CD14-positive monocyte (primary cell): Measurements from ENCODE around the gene PPP4R3A. TPM values are rescaled to one million over a fixed set of nuclear protein-coding genes. Genes with fewer than 3 reads are reported as not detected.
A peak's percentile ranks its signal among the peaks of the same experiment; 100 is the strongest.

Experiments
- DNase-seq, 3 donors: peaks; one replicate each; pipeline ENCODE4 v3.0.0-alpha.2; 2011 to 2022
- H2AFZ ChIP-seq: 2 replicates; pipeline ENCODE4 v1.6.0; 2012; ENCODE audit warnings: mild to moderate bottlenecking, low read depth, low read length, inconsistent platforms; ENCODE audit not compliant: insufficient read depth, poor library complexity, severe bottlenecking
- H3K27ac ChIP-seq, 2 donors: 1 replicate in 1 of 2; 2 replicates in 1 of 2; pipeline ENCODE4 v1.5.1; 2012 to 2013; ENCODE audit warnings: low read length in 2 of 2, control low read depth in 1 of 2, inconsistent platforms in 1 of 2, low read depth in 1 of 2, mild to moderate bottlenecking in 1 of 2
- H3K27me3 ChIP-seq, 2 donors: one replicate each; pipeline versions ENCODE4 v1.6.0 to v1.6.1; 2011 to 2013; ENCODE audit warnings: low read length in 2 of 2; ENCODE audit not compliant: control insufficient read depth in 2 of 2, insufficient read depth in 2 of 2
- H3K36me3 ChIP-seq, 2 donors: replicated peaks in 1 of 2; 1 replicate in 1 of 2; 2 replicates in 1 of 2; pipeline versions ENCODE4 v1.5.1 to v1.6.1; 2012 to 2013; ENCODE audit warnings: low read length in 2 of 2, control low read depth in 1 of 2, inconsistent platforms in 1 of 2, mild to moderate bottlenecking in 1 of 2; ENCODE audit not compliant: insufficient read depth in 2 of 2, control insufficient read depth in 1 of 2
- H3K4me1 ChIP-seq, 2 donors: 1 replicate in 1 of 2; 2 replicates in 1 of 2; pipeline versions ENCODE4 v1.5.1 to v1.6.1; 2012 to 2013; ENCODE audit warnings: low read length in 2 of 2, control low read depth in 1 of 2, inconsistent platforms in 1 of 2, mild to moderate bottlenecking in 1 of 2, moderate library complexity in 1 of 2; ENCODE audit not compliant: insufficient read depth in 2 of 2, control insufficient read depth in 1 of 2
- H3K4me2 ChIP-seq: replicated peaks from 2 replicates; pipeline ENCODE3; 2012; ENCODE audit warnings: low read length, moderate library complexity, mild to moderate bottlenecking; ENCODE audit not compliant: poor library complexity, severe bottlenecking; ENCODE audit errors: extremely low read depth
- H3K4me3 ChIP-seq, 3 experiments: fragments of 200-600 bp in 1 of 3; sonication (generic) in 1 of 3; replicated peaks in 1 of 3; 1 replicate in 2 of 3; 2 replicates in 1 of 3; pipeline ENCODE4 v1.5.1; 2011 to 2013; ENCODE audit warnings: low read length in 3 of 3, mild to moderate bottlenecking in 3 of 3, control low read depth in 2 of 3, low read depth in 2 of 3, inconsistent platforms in 1 of 3, moderate library complexity in 1 of 3
- H3K79me2 ChIP-seq: 2 replicates; pipeline ENCODE4 v1.6.0; 2012; ENCODE audit warnings: mild to moderate bottlenecking, control low read depth, inconsistent platforms, low read length, moderate library complexity; ENCODE audit not compliant: insufficient read depth
- H3K9ac ChIP-seq: 2 replicates; pipeline ENCODE4 v1.6.0; 2017; ENCODE audit warnings: low read length, mild to moderate bottlenecking; ENCODE audit not compliant: insufficient read depth, poor library complexity, severe bottlenecking
- H3K9me3 ChIP-seq, 2 donors: replicated peaks in 1 of 2; 1 replicate in 1 of 2; 2 replicates in 1 of 2; pipeline versions ENCODE4 v1.5.1 to v1.6.1; 2012 to 2013; ENCODE audit warnings: low read length in 2 of 2, control low read depth in 1 of 2; ENCODE audit not compliant: control insufficient read depth in 1 of 2, insufficient read depth in 1 of 2
- H4K20me1 ChIP-seq: 2 replicates; pipeline ENCODE4 v1.6.0; 2012; ENCODE audit warnings: mild to moderate bottlenecking, low read length, control low read depth, moderate library complexity; ENCODE audit not compliant: insufficient read depth
- H3K27ac Mint-ChIP-seq, 7 donors: one replicate each; pipeline ENCODE4 v1.8.0; 2020; ENCODE audit warnings: mild to moderate bottlenecking in 7 of 7, mixed read lengths in 7 of 7, moderate library complexity in 6 of 7, inconsistent platforms in 2 of 7
- H3K27me3 Mint-ChIP-seq, 3 donors: one replicate each; pipeline ENCODE4 v1.8.0; 2021 to 2022; ENCODE audit warnings: low read depth in 3 of 3, mild to moderate bottlenecking in 3 of 3, mixed read lengths in 3 of 3, moderate library complexity in 3 of 3, inconsistent platforms in 1 of 3
- H3K36me3 Mint-ChIP-seq, 2 donors: one replicate each; pipeline ENCODE4 v1.8.0; 2020; ENCODE audit warnings: mixed read lengths in 2 of 2, inconsistent platforms in 1 of 2, mild to moderate bottlenecking in 1 of 2
- H3K4me1 Mint-ChIP-seq: one replicate; pipeline ENCODE4 v1.8.0; 2020; ENCODE audit warnings: mild to moderate bottlenecking, mixed read lengths
- H3K4me3 Mint-ChIP-seq, 2 donors: one replicate each; pipeline ENCODE4 v1.8.0; 2020; ENCODE audit warnings: mild to moderate bottlenecking in 2 of 2, mixed read lengths in 2 of 2, moderate library complexity in 1 of 2
- H3K9me3 Mint-ChIP-seq, 7 donors: one replicate each; pipeline ENCODE4 v1.8.0; 2020 to 2022; ENCODE audit warnings: mixed read lengths in 7 of 7, mild to moderate bottlenecking in 6 of 7, moderate library complexity in 6 of 7, inconsistent platforms in 2 of 7
- WGBS: methylation state at CpG from one replicate; pipeline ENCODE4 v1.1.5; 2013; ENCODE audit warnings: missing lambda C conversion rate; ENCODE audit not compliant: insufficient coverage; 5-methylcytosine and 5-hydroxymethylcytosine counted together
- intact Hi-C, 2 donors: fragments of 100-400 bp; cut with micrococcal nuclease; formaldehyde crosslinking; loops; one replicate each; pipeline versions ENCODE4 v1.15.0 to v1.15.1; 2023
- polyA minus RNA-seq: library from RNA; depleted of rRNA, polyadenylated mRNA; stranded (reverse); fragments of >200 nt; gene quantifications from 2 replicates; pipeline ENCODE4 v1.2.3, GENCODE V29; 2012
- polyA plus RNA-seq, 3 donors: library from polyadenylated mRNA; depleted of rRNA in 1 of 3; unstranded in 2 of 3; stranded (reverse) in 1 of 3; fragments of 300-500 nt in 2 of 3; fragments of >200 nt in 1 of 3; fragmentation: Illumina TruSeq in 2 of 3; gene quantifications; 1 replicate in 2 of 3; 2 replicates in 1 of 3; pipeline ENCODE4 v1.2.3, GENCODE V29; 2012 to 2021
- total RNA-seq, 12 experiments: library from RNA in 1 of 12; stranded (reverse) in 1 of 12; fragments of 120-200 nt in 1 of 12; gene quantifications; one replicate each; pipeline ENCODE4 v1.2.4 and lab custom pipeline; 2013 to 2026; ENCODE audit warnings: mixed read lengths in 6 of 12, inconsistent platforms in 1 of 12
- TF ChIP-seq, protein P1 (sequence below): fragments of 200-600 bp; IDR thresholded peaks from one replicate; pipeline ENCODE4 v1.8.0; 2022; ENCODE audit warnings: antibody characterized with exemption, mild to moderate bottlenecking

PPP4R3A gene
- total RNA-seq (2013) = 117 TPM
- polyA plus RNA-seq (10 to 100 TPM; 31.4 to 71.0 (median 41.2) TPM), polyA minus RNA-seq (45.3 and 46.0 TPM in 2 replicates), total RNA-seq (lab: John Stamatoyannopoulos, UW) (170 to 506 (median 359) reads per million in 11 experiments)

GRCh38 chr14:91510171-91511042 is at the start of gene PPP4R3A:
PPP4R3A (minus strand) TSS chr14:91510310; CDS start chr14:91509647, 663 bp downstream.
- under 1% methylated on average over 95 of the region's 95 CpGs for WGBS
- no peaks in the 10 kb centered on the region for H3K9me3 ChIP-seq
- H2AFZ ChIP-seq = peak within 1 kb of the TSS; percentile 68
- H3K4me1 Mint-ChIP-seq = peaks cover 29% of the 10 kb centered on the region
- peaks cover 37% of the 10 kb centered on the region for H4K20me1 ChIP-seq
- peak within 1 kb of the TSS; percentile 79 to 98 (median 88) for H3K4me3 ChIP-seq
- peak within 1 kb of the TSS; percentile 98 to 99 for H3K27ac ChIP-seq
- peaks cover 4 to 16% of the 10 kb centered on the region in 2 donors for H3K36me3 Mint-ChIP-seq
- H3K36me3 ChIP-seq = peaks cover 0 to 14% of the 10 kb centered on the region in 2 donors
- peak within 1 kb of the TSS; percentile 91 for H3K4me2 ChIP-seq
- peaks cover 31 to 42% of the 10 kb centered on the region in 2 donors for H3K4me1 ChIP-seq
- peak; percentile 91 to 97 (median 96) for DNase-seq
- peak within 1 kb of the TSS; percentile 98 to 99 for H3K4me3 Mint-ChIP-seq
- peak within 1 kb of the TSS; percentile 99 to 100 (median 100) for H3K27ac Mint-ChIP-seq
- H3K27me3 Mint-ChIP-seq = no peaks in the 10 kb centered on the region
- H3K79me2 ChIP-seq = peaks cover 52% of the 10 kb centered on the region
- H3K9ac ChIP-seq = peak within 1 kb of the TSS; percentile 100
- intact Hi-C loops = no loop called here
- no peaks in the 10 kb centered on the region for H3K27me3 ChIP-seq
- no peaks in the 10 kb centered on the region for H3K9me3 Mint-ChIP-seq
- TF ChIP-seq, protein P1, sequence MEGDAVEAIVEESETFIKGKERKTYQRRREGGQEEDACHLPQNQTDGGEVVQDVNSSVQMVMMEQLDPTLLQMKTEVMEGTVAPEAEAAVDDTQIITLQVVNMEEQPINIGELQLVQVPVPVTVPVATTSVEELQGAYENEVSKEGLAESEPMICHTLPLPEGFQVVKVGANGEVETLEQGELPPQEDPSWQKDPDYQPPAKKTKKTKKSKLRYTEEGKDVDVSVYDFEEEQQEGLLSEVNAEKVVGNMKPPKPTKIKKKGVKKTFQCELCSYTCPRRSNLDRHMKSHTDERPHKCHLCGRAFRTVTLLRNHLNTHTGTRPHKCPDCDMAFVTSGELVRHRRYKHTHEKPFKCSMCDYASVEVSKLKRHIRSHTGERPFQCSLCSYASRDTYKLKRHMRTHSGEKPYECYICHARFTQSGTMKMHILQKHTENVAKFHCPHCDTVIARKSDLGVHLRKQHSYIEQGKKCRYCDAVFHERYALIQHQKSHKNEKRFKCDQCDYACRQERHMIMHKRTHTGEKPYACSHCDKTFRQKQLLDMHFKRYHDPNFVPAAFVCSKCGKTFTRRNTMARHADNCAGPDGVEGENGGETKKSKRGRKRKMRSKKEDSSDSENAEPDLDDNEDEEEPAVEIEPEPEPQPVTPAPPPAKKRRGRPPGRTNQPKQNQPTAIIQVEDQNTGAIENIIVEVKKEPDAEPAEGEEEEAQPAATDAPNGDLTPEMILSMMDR = no peak

DNA sequence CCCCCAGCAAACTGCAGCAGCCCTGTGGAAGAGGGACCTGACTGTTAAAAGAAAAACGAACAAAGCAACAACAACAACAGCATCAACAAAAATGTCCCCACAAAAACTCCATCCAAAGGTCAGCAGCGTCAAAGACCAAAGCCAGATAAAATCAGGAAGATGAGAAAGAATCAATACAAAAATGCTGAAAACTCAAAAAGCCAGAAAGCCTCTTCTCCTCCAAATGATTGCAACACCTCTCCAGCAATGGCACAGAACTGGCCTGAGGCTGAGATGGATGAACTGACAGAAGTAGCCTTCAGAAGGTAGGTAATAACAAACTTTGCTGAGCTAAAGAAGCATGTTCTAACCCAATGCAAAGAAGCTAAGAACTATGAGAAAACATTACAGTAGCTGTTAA is 45.4 kb upstream of the PPP4R3A start:
- Histone ChIP-seq H3K27me3 (no peaks in the 10 kb centered on the region), H3K4me2 (no peak overlapping the region), H3K4me1 (no peaks in the 10 kb centered on the region), H3K27ac (no peak overlapping the region), H3K9ac (no peak overlapping the region), H3K4me3 (no peak overlapping the region), H4K20me1 (no peaks in the 10 kb centered on the region), H3K79me2 (no peaks in the 10 kb centered on the region), H2AFZ (no peak overlapping the region), H3K9me3 (no peaks in the 10 kb centered on the region), H3K36me3 (no peaks in the 10 kb centered on the region)
- TF ChIP-seq, protein P1 = no peak
- Mint-ChIP-seq H3K27ac (peak overlapping the region in 1 of 7 donors; percentile 14), H3K27me3 (peaks cover 4 to 16% (median 11%) of the 10 kb centered on the region in 3 donors), H3K4me1 (no peaks in the 10 kb centered on the region), H3K36me3 (no peaks in the 10 kb centered on the region), H3K4me3 (no peak overlapping the region), H3K9me3 (peaks cover 11 to 24% (median 15%) of the 10 kb centered on the region in 7 donors)
- WGBS = 100% methylated on average over 1 of the region's 2 CpGs
- intact Hi-C loops = no loop called here
- no peak for DNase-seq
